Stimulated activated CD8-positive, alpha-beta memory T cell treated with anti-CD3 and anti-CD28 coated beads, Interleukin-4, amount 100 ng/mL, for 48 hours (primary cell): ENCODE measurements around the gene LEO1.
A peak's percentile ranks its signal among the peaks of the same experiment; 100 is the strongest.

Experiments used
- DNase-seq: peaks from one replicate; pipeline ENCODE4 v3.0.0-alpha.2; 2020

The LEO1 gene

GRCh38 chr15:51971375-51972133 is at the start of gene LEO1:
Gene LEO1, minus strand, starts transcription at chr15:51971778. Its CDS starts 33 bp downstream, at chr15:51971745.
- peak; percentile 89 for DNase-seq

- DNase-seq = peak; percentile 77
Observed at GRCh38 chr15:52021128-52021671, 49.6 kb upstream of the LEO1 start.

GRCh38 chr15:52020221-52021085 is 48.9 kb upstream of the LEO1 start:
- DNase-seq = no peak

- peak; percentile 80 for DNase-seq
Observed at GRCh38 chr15:52019394-52020220, 48.0 kb upstream of the LEO1 start.

GRCh38 chr15:52018693-52019393 is 47.3 kb upstream of the LEO1 start, which contains the start of gene MAPK6:
Gene MAPK6, plus strand, starts transcription at chr15:52019219. Its CDS starts 27,242 bp downstream, at chr15:52046461.
- DNase-seq = peak; percentile 95

- DNase-seq = no peak
Observed at GRCh38 chr15:52018244-52018643, 46.7 kb upstream of the LEO1 start.

GRCh38 chr15:52016316-52016715 is 44.7 kb upstream of the LEO1 start:
- DNase-seq = no peak

GRCh38 chr15:52014616-52015015 is 43.0 kb upstream of the LEO1 start:
- DNase-seq = no peak

- no peak for DNase-seq
Observed at GRCh38 chr15:52013151-52013791, 41.7 kb upstream of the LEO1 start.

GRCh38 chr15:52012210-52012609 is 40.6 kb upstream of the LEO1 start:
- DNase-seq = no peak

- no peak for DNase-seq
Observed at GRCh38 chr15:52011711-52012144, 40.1 kb upstream of the LEO1 start.

GRCh38 chr15:52010633-52011595 is 39.3 kb upstream of the LEO1 start:
- peak; percentile 82 for DNase-seq

GRCh38 chr15:52008698-52009434 is 37.3 kb upstream of the LEO1 start:
- no peak for DNase-seq

GRCh38 chr15:52008359-52008697 is 36.8 kb upstream of the LEO1 start:
- no peak for DNase-seq

GRCh38 chr15:52006702-52007340 is 35.2 kb upstream of the LEO1 start:
- no peak for DNase-seq

- no peak for DNase-seq
Observed at GRCh38 chr15:52005748-52006701, 34.4 kb upstream of the LEO1 start.

- no peak for DNase-seq
Observed at GRCh38 chr15:52004806-52005205, 33.2 kb upstream of the LEO1 start.

- no peak for DNase-seq
Observed at GRCh38 chr15:52003710-52004109, 32.1 kb upstream of the LEO1 start.
